ENCODE data around the gene CEACAM19. TPM values are rescaled to one million over a fixed set of nuclear protein-coding genes. Genes with fewer than 3 reads are reported as not detected.

CEACAM19 gene
- total and polyA plus RNA-seq, 2 of the 4 experiments (the other 2 are of a cell fraction), result 0.72 to 9.3 TPM

- CTCF ChIA-PET, result interaction anchor here (0.6 to 1.4 kb wide), 2 partner anchors 38 to 40 kb away, joined by 4 read pairs; no protein-coding TSS in a partner anchor
- dilution Hi-C loops (cut with HindIII; ENCODE audit: low sequenced_read_pairs, unreplicated experiment), result no loop called here
These were observed 61.1 kb downstream of the CEACAM19 start for GRCh38 chr19:44732235-44733014.

More at GRCh38 chr19:44732235-44733014, 61.1 kb downstream of the CEACAM19 start:
- no peak overlapping the region for H3K18ac ChIP-seq (ENCODE audit: low read depth, low read length)
- H2AK9ac ChIP-seq (replicated peaks; ENCODE audit: low read depth, low read length, poor library complexity), result no peak overlapping the region
- H3K9me3 ChIP-seq (ENCODE audit: control insufficient read depth, insufficient read depth, low read length), result no peaks in the 10 kb centered on the region
- H2AK5ac ChIP-seq (ENCODE audit: low read depth, low read length), result peak overlapping the region; percentile 5
- no peak for TF ChIP-seq POLR2A (IDR thresholded peaks at IDR 0.05; ENCODE audit: low read depth, low read length)
- TF ChIP-seq RCOR1 (IDR thresholded peaks at IDR 0.05; ENCODE audit: insufficient replicate concordance, low read length), result no peak
- no peak for TF ChIP-seq SMC3 (IDR thresholded peaks at IDR 0.05; ENCODE audit: low read depth, low read length)
- TF ChIP-seq CHD1 (IDR thresholded peaks at IDR 0.05; ENCODE audit: low read depth, low read length), result no peak
- TF ChIP-seq BHLHE40 (IDR thresholded peaks at IDR 0.05; ENCODE audit: low read depth, low read length), result no peak
- H4K8ac ChIP-seq (ENCODE audit: low read depth in 2 of 2, low read length in 2 of 2), result no peak overlapping the region
- no peak overlapping the region for H2AFZ ChIP-seq (replicated peaks; ENCODE audit: low read length, poor library complexity)
- no peak for ATAC-seq (ENCODE audit: low read depth)
- no peak overlapping the region for H2BK5ac ChIP-seq (ENCODE audit: low read depth, low read length, poor library complexity, severe bottlenecking)
- H3K4ac ChIP-seq (ENCODE audit: low read depth, low read length), result 0 out of 2 replicates have a peak overlapping the region, but pooled peaks have one; percentile 24
- intact Hi-C loops (cut with micrococcal nuclease), result no loop called here
- DNase-seq, result no peak
- no peak overlapping the region for H4K5ac ChIP-seq (ENCODE audit: low read depth, low read length)
- no peak overlapping the region for H3K23ac ChIP-seq (ENCODE audit: low read depth, low read length)
- H3K9ac ChIP-seq (ENCODE audit: low read depth, low read length), result no peak overlapping the region
- no peak overlapping the region for H3K27ac ChIP-seq (ENCODE audit: insufficient read depth, low read length)
- H4K20me1 ChIP-seq (ENCODE audit: insufficient read depth, low read length), result no peaks in the 10 kb centered on the region
- H2BK20ac ChIP-seq (ENCODE audit: low read depth, low read length), result no peak overlapping the region
- H3K79me1 ChIP-seq (ENCODE audit: low read depth in 1 of 2, low read length in 2 of 2), result no peaks in the 10 kb centered on the region
- no peak overlapping the region for H3K4me2 ChIP-seq (ENCODE audit: low read depth, low read length)
- in situ Hi-C loops (cut with MboI; ENCODE audit: low sequenced_read_pairs), result no loop called here
- WGBS, 2 experiments (ENCODE audit: extremely low coverage in 2 of 2, insufficient read length in 1 of 2), result 87 to 100% methylated on average over 2 to 3 of the region's 11 CpGs
- H3K56ac ChIP-seq (ENCODE audit: extremely low read depth, insufficient read depth, low read length), result no peak overlapping the region
- no peaks in the 10 kb centered on the region for H3K36me3 ChIP-seq (ENCODE audit: control insufficient read depth, insufficient read depth, low read length)
- H2BK15ac ChIP-seq (ENCODE audit: low read depth, low read length), result no peak overlapping the region
- POLR2A ChIA-PET (ENCODE audit: unreplicated experiment), result interaction anchor here (0.6 kb wide), 1 partner anchor 91 kb away, joined by 13 read pairs; no protein-coding TSS in a partner anchor
- no peak overlapping the region for H3K4me3 ChIP-seq (ENCODE audit: insufficient read depth, low read depth, low read length)
- no TSS peak for BruUV-seq (replicated peaks)
- no peak overlapping the region for H4K91ac ChIP-seq (ENCODE audit: insufficient read depth, low read depth, low read length)
- no peak overlapping the region for H3K14ac ChIP-seq (replicated peaks; ENCODE audit: low read depth, low read length)
- H2BK120ac ChIP-seq (ENCODE audit: low read depth, low read length), result no peak overlapping the region
- no peaks in the 10 kb centered on the region for H3K27me3 ChIP-seq (ENCODE audit: control insufficient read depth, insufficient read depth, low read length)
- peaks cover 4% of the 10 kb centered on the region for H3K4me1 ChIP-seq (ENCODE audit: control insufficient read depth, insufficient read depth, low read length)
- 0 out of 2 replicates have a peak, but pooled peaks cover 3% of the 10 kb centered on the region for H3K9me1 ChIP-seq (ENCODE audit: insufficient read depth, low read length)

Small RNA genes within 50 kb of the gene (microRNA-seq; reads per million reads assigned to microRNA genes)
- gene MIR4531 (ENCODE audit: unreplicated experiment) (not detected), gene RF00285 (ENCODE audit: insufficient read depth, insufficient read length) (not detected)

Small RNA genes within 50 kb of the gene (small RNA-seq; reads per million reads assigned to genes)
- 0 reads per million in 5 experiments for gene RF00285

Other genes with a start within 250 kb of the CEACAM19 start
- gene ZNF229, start 223.0 kb upstream of the CEACAM19 start, total RNA-seq (2012; rRNA removed), result 13.1 and 17.6 TPM in 2 replicates
- gene ZNF229, start 223.0 kb upstream of the CEACAM19 start, polyA plus RNA-seq (2012; rRNA removed), result 3.0 and 3.4 TPM in 2 replicates
- 9.7 and 26.3 TPM in 2 replicates for gene ZNF180, start 171.0 kb upstream of the CEACAM19 start, total RNA-seq (2012; rRNA removed)
- 2.8 and 3.4 TPM in 2 replicates for gene ZNF180, start 171.0 kb upstream of the CEACAM19 start, polyA plus RNA-seq (2012; rRNA removed)
- gene CEACAM20, start 141.8 kb upstream of the CEACAM19 start, total RNA-seq (2012; rRNA removed), result not detected in 2 replicates
- gene CEACAM20, start 141.8 kb upstream of the CEACAM19 start, polyA plus RNA-seq (2012; rRNA removed), result not detected in 2 replicates
- gene IGSF23, start 57.9 kb upstream of the CEACAM19 start, total RNA-seq (2012; rRNA removed), result under 0.01 TPM in 1 of 2 replicates, not detected in the other
- gene IGSF23, start 57.9 kb upstream of the CEACAM19 start, polyA plus RNA-seq (2012; rRNA removed), result 0.26 and 0.27 TPM in 2 replicates
- 93.0 and 106 TPM in 2 replicates for gene PVR, start 27.6 kb upstream of the CEACAM19 start, total RNA-seq (2012; rRNA removed)
- 117 and 122 TPM in 2 replicates for gene PVR, start 27.6 kb upstream of the CEACAM19 start, polyA plus RNA-seq (2012; rRNA removed)
- not detected in 2 replicates for gene CEACAM16, start 27.7 kb downstream of the CEACAM19 start, total RNA-seq (2012; rRNA removed)
- not detected in 2 replicates for gene CEACAM16, start 27.7 kb downstream of the CEACAM19 start, polyA plus RNA-seq (2012; rRNA removed)
- 1.6 and 1.9 TPM in 2 replicates for gene BCL3, start 77.2 kb downstream of the CEACAM19 start, total RNA-seq (2012; rRNA removed)
- gene BCL3, start 77.2 kb downstream of the CEACAM19 start, polyA plus RNA-seq (2012; rRNA removed), result 24.1 and 26.0 TPM in 2 replicates
- gene CBLC, start 106.4 kb downstream of the CEACAM19 start, total RNA-seq (2012; rRNA removed), result not detected in 2 replicates
- not detected in 2 replicates for gene CBLC, start 106.4 kb downstream of the CEACAM19 start, polyA plus RNA-seq (2012; rRNA removed)
- 2.3 and 2.8 TPM in 2 replicates for gene BCAM, start 137.6 kb downstream of the CEACAM19 start, total RNA-seq (2012; rRNA removed)
- gene BCAM, start 137.6 kb downstream of the CEACAM19 start, polyA plus RNA-seq (2012; rRNA removed), result 27.5 and 35.7 TPM in 2 replicates
- 77.8 and 78.0 TPM in 2 replicates for gene NECTIN2, start 174.8 kb downstream of the CEACAM19 start, total RNA-seq (2012; rRNA removed)
- 169 and 170 TPM in 2 replicates for gene NECTIN2, start 174.8 kb downstream of the CEACAM19 start, polyA plus RNA-seq (2012; rRNA removed)
- gene TOMM40, start 219.8 kb downstream of the CEACAM19 start, total RNA-seq (2012; rRNA removed), result 51.4 and 54.8 TPM in 2 replicates
- 62.6 and 71.9 TPM in 2 replicates for gene TOMM40, start 219.8 kb downstream of the CEACAM19 start, polyA plus RNA-seq (2012; rRNA removed)
- 0.18 TPM in 1 of 2 replicates, not detected in the other for gene APOE, start 234.3 kb downstream of the CEACAM19 start, total RNA-seq (2012; rRNA removed)
- gene APOE, start 234.3 kb downstream of the CEACAM19 start, polyA plus RNA-seq (2012; rRNA removed), result 2.0 and 2.5 TPM in 2 replicates
- gene APOC1, start 243.1 kb downstream of the CEACAM19 start, total RNA-seq (2012; rRNA removed), result not detected in 2 replicates
- gene APOC1, start 243.1 kb downstream of the CEACAM19 start, polyA plus RNA-seq (2012; rRNA removed), result 1.1 and 1.4 TPM in 2 replicates

Measured in IMR-90 (cell line).